Measurements from ENCODE around the gene BABAM1.

Gene BABAM1

DNA sequence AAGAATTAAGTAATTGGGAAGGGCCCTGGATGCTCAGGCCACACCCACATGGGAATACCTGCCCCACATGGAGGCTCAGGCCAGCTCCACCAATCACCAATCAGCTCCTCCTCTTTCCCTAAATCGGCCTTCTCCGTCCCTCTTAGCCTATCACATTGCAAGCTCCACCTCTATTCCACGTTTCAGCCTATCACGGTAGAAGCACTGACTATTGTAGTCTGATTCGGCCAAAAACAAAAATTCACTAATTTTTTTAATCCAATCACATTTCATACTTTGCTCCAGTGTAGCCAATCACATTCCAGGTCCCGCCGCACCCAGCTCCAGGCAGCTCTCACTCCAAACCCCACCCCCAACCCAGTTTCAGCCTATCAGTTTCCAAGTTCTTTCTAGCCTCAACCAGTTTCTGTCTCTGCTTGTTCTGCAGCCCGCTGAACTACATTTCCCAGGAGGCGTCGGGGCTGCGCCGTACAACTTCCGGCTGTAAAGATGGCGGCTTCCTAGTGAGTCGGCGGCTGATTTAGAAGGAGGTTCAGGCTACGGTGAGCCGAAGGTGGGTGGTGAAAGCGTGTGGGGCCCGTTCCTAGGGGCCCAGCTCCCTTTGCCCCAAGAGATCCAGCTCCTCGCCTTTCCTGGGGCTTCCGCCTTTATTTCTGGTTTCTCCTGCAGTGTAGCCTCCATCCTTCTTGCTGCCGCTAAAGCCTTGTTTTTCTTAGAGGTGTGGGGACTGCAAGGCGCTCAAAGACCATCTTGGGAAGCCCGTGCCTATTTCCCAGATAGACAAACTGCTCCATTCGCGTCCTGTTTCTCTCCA is at the start of gene BABAM1:
BABAM1 (plus strand) TSS at position 469 of the 814 bp plus-strand sequence. CDS start 1,364 bp downstream, outside the sequence.
- DNase-seq: peak; percentile 99

GRCh38 chr19:17219286-17219685 is 48.0 kb upstream of the BABAM1 start:
- no peak for DNase-seq

- DNase-seq: no peak
These were observed 47.0 kb upstream of the BABAM1 start for GRCh38 chr19:17220207-17220758.

GRCh38 chr19:17225053-17225452 is 42.2 kb upstream of the BABAM1 start:
- DNase-seq: no peak

DNA sequence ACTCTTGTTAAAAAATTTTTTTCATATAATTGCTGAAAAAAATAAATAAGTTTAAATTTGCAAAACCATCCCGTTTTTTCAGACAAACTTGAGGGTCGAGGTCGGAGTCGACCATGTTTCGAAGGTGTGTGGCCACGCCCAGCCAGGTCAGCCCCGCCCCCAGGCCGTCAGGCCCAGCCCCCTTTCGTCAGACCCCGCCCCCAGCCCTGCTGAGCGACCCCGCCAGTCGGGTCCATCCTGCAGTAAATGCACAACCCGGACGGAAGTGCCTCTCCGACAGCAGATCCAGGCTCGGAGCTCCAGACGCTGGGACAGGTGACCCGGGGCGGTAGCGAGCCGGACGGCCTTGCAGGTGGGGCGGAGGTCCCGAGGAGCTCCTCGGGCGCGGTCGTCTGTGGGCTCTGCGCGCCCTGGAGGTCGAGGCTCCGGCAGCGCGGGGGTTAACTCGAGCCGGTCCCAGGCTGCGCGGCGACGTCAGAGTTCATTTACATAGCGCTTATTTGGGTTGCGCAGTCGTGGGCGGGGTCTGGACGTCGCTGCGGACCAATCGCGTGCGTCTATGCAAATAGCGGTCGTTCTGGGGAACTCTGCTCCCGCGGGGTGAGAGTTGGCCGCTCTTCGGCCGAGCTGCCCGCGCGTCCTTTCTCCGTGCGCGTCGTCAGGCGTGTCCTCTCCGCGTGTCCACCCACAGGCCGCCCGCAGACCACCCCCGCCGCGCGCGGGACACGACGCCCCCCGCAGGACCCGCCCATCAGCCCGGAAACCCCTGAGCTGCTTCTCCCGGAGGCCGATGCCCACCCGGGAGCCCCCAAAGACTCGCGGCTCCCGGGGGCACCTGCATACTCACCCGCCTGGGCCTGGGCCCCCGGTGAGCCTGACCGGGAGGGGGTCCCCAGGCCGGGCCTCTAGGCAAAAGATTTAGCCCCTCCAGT is 41.0 kb upstream of the BABAM1 start, which contains the start of gene OCEL1:
OCEL1 (plus strand) TSS at position 225 of the 932 bp plus-strand sequence; CDS start at position 247, 22 bp downstream.
- peak; percentile 97 for DNase-seq

DNA sequence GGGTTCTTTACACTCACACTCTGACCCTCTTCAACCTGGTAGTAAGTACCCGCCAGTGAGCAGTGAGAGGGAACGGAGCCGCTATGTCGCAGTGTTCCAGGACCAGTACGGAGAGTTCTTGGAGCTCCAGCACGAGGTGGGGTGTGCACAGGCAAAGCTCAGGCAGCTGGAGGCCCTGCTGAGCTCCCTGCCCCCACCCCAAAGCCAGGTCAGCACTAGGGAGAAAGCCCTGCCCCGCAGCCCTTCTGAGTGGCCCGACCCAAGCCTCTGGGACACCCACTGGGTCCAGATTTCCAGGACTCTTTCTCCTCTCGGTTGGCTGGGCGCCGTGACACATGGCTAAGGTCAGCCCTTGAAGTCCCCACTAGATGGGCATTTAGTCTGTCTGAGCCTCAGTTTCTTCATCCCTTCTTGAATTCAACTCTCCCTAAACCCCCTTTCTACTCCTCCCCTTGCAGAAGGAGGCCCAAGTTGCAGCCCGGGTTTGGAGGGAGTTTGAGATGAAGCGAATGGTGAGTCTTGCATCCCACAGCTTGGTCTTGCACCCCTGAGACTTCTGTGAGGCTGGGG is 39.4 kb upstream of the BABAM1 start:
- no peak for DNase-seq

GRCh38 chr19:17229890-17230289 is 37.4 kb upstream of the BABAM1 start:
- DNase-seq: no peak

- no peak for DNase-seq
These were observed 35.0 kb upstream of the BABAM1 start for GRCh38 chr19:17232258-17232657.

DNA sequence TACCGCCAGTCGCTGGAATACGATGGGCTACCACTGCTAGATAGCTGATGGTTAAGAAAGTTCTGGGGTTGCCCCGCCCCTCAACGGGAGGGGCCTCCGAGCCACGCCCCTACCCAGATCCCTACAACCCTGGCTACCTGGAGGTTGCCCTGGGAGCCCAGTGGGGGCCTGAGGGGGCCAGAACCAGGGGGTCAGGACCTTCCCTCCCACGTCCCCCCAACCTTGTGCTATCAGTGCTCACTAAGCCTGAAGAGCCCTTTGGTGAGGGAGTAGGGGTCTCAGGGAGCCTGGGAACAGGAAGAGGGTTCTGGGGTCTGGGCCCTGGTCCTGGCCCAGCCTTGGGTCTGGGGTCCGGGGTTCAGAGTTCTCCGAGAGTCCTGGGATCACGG is 32.3 kb upstream of the BABAM1 start:
- DNase-seq: peak; percentile 66

GRCh38 chr19:17235300-17235970 is 31.8 kb upstream of the BABAM1 start:
- peak; percentile 78 for DNase-seq

GRCh38 chr19:17235971-17236777 is 31.1 kb upstream of the BABAM1 start:
- DNase-seq: no peak

DNA sequence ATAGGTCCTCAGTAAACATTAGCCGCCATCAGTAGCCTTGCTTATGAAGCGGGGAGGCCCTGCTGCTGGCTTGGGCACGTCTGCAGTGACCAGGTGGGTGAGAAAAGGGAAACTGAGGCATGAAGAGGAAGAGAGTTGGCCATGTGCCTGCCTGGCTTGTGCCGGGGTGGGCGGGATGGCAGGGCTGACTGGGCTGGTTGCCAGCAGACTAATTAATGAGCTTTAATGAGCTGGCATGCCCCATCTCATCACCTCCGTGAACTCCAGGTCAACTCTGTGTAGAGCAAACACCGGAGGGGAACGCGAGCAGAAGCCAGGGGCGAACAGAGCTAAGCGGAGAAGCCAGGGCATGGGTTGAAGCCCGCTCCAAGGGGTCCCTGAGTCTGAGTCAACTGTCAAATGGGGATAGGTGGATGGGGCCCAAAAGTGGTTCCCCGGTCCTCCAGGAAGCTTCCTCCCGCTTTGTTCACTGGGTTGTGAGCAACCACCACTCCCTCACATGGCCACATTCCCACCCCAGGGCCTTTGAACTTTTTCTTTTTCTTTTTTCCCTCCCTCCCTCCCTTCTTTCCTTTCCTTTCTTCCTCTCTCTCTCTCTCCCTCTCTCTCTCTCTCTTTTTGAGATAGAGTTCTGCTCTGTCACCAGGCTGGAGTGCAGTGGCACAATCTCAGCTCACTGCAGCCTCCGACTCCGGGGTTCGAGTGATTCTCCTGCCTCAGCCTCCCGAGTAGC is 30.3 kb upstream of the BABAM1 start:
- DNase-seq: no peak

- no peak for DNase-seq
These were observed 29.2 kb upstream of the BABAM1 start for GRCh38 chr19:17237747-17238706.

GRCh38 chr19:17240062-17240752 is 27.0 kb upstream of the BABAM1 start:
- DNase-seq: no peak

GRCh38 chr19:17240826-17241399 is 26.3 kb upstream of the BABAM1 start:
- DNase-seq: no peak

DNA sequence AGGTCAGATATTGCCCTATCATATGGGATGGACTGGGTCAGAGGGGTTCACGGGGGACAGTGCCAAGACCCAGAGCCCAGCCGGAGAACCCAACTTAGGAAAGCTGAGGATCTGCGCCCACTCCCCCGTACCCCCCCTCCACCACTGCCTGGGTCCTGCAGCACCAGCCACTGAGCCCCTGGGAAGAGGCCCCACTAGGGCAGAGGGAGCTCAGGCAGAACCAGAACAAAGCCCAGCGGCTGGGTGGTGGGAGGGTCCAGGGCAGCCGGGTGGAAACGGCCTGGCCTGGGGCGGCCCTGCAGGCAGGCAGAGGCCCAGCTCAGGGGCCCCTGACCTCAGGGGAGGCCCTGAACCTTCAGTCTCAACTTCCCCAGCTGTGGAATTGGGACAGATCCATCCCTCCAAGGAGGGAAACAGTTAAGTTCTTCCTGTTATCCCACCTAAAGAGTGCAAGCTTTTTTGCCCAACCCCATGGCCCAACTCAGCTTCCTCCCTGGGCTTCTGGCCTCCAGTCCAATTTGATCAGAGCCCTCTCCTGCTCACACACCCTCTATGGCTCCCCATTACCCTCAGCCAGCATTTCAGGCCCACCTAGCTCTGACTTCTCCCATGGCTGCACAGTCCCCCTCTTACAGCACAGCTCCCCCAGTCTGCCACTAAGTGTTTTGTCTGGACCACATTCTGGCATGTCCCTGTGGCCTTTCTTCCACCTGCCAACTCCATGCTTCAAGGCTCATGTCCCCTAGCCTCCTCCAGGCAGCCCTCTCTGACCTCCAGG is 24.6 kb upstream of the BABAM1 start:
- no peak for DNase-seq

- no peak for DNase-seq
These were observed 23.9 kb upstream of the BABAM1 start for GRCh38 chr19:17243211-17243829.

Data from CD4-positive, alpha-beta T cell treated with Interleukin-21 for 1 hour (primary cell).